Non-pigmented ciliary epithelial cell (primary cell): ENCODE measurements around the gene FHOD3.

Source experiments
- DNase-seq: peaks from one replicate; pipeline ENCODE4 v3.0.0-alpha.2; 2010; ENCODE audit warnings: low read depth

Gene FHOD3

DNA sequence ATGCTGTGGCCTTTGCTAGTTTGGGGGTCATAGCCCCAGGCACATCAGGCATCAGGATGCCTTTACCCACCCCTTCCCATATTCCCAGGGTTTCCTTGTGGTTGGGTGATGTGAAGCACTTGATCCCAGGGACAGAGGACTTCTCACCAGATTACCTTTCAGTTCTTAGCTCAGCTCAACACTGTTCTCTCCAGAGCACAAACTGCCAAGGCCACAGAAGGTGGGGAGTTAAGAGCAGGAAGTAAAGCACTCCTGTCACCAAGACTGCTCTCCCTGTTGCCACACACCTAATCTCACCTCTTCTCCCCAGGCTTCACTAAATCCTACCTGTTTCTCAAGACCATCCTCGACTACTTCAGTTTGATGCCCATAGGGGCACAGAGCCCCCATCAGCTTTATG lies 25.9 kb downstream of the FHOD3 start:
- no peak for DNase-seq

DNA sequence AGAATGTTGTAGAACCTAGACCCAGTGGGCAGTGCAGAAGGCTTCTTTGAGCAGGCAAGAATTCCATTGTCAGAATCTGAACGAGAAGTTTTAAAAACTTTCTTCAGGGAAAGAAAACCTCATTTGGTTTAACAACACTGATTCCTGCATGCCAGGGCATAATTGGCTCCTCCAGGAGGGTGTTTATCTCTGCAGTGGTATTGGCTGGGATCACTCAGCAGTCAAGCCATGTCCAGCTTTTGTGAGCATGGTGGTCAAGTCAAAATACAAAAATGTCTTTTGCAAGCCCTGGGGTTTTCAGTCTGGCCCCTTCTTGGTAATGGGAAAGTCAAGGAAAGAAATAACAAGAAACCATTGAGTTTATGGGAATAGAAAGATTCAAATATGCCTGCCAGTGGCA lies 28.3 kb downstream of the FHOD3 start:
- DNase-seq: no peak

DNA sequence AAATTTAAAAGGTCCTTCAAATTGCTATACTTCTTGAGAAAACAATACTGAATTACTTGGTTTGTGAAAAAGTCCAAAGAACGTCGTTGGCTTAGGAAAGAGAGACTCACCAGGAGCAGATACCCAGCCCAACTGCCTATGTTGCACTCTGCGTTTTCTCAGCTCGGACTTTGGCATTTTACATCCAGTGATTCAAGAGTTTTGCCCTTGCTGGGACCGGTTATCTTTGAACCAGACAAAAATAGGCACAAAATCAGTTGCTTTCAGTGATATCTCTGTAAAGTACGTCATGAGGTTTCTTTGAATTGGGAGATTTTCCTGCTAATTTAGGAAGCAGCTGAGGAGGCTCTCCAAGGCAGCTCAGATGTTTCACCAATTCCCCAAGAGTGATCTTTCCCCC lies 29.3 kb downstream of the FHOD3 start:
- no peak for DNase-seq

DNA sequence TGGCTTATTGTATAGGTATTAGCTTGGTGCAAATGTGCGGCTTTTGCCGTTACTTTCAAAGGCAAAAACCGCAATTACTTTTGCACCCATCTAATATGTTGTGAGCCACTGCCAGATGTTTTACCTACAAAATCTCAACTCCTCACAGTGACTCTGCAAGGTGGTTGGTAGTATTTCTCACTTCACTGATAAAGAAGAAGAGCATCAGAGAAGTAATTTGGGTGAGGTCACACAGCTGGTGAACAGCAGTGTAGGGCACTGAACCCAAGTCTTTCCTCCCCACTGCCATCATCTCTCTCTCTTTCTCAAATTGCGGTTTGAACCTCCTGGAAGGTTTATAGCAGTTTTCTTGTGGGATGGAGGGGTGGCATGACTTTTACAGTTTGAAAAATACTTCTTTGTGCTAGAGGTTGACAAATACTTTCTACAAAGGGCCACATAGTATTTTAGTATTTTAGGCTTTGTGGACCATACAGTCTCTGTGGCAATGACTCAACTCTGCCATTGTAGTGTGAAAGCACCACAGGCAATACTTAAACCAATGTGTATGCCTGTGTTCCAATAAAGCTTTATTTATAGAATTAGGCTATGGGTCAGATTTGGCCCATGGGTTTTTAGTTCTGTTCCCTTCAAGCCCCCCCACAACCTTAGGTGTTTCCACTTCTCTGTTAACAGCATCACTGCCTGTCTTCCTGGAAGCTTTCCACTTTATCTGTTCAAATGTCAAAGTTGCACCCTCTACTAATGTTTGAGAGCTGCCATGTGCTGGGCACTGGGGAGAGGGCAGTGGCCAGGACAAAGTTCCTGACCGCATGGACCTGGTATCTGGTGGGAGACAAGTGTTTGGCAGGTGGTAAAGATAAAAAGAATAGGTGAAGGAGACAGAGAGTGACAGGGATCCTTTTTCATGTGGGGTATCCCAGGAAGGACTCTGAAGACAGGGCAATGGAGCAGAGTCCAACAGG lies 30.1 kb downstream of the FHOD3 start:
- DNase-seq: no peak

DNA sequence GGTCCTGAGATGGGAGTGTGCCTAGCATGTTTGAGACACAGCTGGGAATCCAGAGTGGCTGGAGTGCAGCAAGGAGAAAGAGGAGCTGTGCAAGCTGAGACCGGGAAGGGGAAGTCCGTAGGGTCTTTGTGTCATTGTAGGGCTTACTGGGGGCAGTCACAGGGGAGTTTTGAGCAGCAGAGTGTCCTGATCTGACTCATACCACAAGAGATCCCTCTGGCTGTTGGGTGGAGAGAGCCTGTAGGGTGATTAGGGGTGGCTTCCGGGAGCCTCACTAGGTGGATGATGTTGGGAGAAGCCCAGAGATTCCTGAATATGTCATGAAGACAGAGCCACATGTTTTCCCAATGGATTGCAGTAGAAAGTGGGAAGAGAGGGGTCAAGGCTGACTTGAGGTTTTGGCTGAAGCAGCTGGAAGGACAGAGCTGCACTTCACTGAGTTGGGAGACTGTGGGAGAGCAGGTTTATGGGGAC lies 30.9 kb downstream of the FHOD3 start:
- no peak for DNase-seq

DNA sequence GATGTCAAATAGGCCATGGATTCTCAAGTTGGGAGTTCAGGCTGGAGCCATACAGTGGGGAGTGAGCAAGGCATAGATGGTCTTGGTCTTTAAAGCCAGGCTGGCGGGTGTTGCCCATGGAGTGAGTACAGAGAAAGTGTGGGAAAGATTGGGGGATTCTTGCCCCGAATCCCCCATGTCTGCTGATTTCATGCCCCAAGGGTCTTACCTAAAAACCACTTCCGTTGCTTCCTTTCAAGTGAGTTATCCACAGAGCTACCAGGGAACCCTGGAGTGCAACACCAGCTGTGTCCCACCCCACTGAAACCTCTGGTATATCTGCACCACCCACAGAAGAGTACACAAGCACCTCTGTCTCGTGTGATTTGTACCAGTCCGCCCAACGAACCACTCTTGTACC lies 31.4 kb downstream of the FHOD3 start:
- DNase-seq: no peak

DNA sequence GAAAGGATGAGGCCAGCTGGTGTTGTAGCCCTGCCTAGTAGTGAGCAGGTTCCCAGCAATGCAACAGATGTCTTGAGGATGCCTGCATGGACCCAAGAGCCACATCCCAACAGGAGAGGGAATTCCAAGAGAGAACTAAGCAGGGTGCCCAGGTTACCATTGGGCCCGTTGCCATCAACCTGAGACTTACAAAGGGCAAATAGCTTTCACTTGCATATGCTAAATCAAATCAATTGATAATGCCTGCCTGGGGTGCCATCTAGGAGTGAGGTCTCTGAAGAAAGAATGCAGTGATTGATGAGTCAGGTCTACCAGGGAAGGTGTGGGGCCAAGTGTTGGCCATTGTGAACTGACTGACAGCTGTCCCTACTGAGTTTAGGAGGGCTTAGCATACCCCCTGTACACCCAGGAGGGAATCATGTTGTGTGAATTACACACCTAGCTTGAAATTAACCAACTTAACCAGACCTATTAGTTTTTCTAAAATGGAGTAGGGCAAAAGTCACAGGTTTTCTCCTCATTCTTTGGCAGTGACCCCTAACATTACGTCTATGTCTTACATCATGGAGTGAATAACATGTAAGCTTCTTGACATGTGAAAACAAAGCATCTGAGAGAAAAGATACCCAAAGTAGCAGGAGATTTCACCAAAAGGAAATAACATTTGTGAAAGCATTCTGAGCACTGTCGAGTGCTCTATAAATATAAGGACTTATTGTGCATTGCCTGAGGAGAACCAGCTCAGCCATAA lies 32.3 kb downstream of the FHOD3 start:
- DNase-seq: no peak

DNA sequence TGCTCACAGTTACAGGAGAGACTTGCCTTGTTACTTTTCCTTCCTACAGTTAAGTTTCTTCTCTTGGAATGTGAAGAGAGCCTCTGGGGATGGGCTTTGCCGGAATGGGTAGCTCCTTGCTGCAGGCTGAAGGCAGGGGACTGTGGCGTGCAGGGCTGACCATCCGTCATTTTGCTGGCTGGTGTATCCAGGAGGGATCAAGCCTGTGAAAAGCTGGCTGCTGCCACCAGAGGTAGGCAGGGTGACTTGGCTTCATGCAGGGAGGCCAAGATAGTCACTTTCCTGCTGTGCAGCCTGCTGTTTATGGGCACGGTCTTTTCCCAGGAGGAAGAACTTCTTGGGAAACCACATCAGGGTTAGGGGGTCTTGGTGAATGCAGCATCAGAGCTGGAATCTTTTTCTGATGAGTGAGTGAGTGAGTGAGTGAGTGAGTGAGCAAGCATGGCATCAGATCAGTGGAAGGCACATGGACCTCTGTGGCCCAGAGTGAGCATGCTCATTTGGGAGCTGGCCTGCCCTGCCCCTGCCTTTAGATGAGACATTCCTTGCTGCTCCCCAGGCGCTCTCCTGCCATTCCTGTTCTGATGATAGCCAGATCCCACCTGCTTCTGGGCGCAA lies 33.0 kb downstream of the FHOD3 start:
- DNase-seq: no peak

DNA sequence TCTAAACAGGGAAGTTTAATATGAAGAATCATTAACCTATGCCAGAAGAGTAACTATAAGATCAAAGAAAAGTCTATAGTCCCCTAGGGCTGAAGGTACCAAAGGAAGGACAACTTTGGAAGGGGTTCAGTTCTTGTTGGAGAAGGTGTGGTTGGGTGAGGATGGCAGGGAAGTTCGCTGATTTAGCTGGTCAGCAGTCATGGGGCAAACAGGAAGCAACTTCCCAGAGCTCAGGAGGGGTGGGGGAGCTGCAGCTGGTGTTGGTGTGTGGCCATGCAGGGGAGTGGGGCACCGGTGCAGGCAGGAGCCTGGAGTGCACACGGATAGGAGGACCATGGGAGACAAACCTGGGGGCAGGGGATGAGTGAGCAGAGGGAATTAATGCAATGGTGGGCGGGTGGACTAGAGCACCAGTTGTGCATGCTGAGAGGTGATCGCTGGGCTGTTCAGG lies 34.0 kb downstream of the FHOD3 start:
- DNase-seq: no peak

DNA sequence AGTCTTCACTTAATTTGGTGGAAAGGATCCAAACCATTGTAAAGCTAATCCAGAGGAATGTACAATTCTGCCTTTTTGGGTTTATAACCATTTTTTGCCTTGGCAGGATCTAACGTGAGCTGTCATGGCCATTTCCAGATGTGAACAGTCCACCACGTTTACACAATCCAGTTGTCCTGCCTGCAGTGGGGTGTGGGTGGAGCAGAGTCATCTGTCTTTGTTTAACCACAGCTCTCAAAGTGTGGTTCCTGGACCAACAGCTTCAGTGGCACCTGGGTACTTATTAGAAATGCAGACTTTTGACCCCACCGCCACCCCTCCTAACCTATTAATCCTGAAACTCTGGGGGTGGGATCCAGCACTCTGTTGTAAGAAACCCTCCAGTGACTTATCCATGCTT lies 35.9 kb downstream of the FHOD3 start:
- no peak for DNase-seq

DNA sequence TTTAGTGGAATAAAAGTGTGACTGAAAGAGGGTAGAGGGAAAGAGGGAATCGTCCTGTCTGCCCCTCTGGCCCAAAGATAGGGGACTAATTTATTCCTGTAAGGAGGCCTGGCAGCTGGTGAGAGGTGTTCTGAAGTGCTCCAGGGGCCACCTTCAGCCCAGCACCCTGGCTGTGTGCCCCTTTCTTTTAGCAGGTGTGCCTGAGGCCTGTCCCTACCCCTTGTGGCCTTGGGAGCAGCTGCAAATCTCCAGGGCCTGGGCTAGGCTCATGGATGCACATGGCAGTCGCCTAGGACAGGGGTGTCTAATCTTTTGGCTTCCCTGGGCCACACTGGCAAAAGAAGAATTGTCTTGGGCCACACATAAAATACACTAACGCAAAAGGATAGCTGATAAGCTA lies 37.3 kb downstream of the FHOD3 start:
- DNase-seq: no peak

DNA sequence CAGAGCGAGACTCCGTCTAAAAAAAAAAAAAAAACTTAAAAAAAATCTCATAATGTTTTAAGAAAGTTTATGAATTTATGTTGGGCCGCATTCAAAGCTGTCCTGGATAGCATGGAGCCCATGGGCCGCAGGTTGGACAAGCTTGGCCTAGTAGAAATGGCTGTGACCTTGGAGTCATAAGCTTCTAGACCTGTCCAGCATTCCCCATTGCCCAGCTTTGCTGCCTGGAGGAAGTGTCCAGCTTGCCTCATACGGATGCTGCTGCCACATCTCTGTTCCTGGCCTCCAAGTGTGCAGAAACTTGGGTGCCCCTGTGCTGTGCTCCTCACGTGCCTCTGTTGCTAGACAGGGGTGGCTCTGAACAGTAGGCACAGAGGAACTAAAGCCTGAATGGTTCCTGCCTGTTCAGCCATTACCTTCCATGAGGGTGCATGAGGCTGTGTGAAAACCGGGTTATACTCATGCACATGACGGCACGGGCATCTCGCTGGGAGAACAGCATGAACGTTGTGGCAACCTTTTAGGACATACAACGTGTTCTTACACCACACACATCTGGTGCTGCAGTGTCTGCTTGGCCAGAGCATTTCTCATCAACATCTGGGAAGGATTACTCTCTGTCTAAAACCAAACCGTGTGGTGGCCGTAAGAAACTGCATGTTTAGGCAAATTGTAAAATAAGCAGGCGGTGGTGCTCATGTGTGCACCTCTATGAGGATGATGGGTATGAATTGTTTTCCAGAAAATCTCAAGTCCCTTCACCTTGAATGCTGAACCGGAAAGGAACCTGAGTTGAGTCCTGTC lies 38.2 kb downstream of the FHOD3 start:
- DNase-seq: no peak

DNA sequence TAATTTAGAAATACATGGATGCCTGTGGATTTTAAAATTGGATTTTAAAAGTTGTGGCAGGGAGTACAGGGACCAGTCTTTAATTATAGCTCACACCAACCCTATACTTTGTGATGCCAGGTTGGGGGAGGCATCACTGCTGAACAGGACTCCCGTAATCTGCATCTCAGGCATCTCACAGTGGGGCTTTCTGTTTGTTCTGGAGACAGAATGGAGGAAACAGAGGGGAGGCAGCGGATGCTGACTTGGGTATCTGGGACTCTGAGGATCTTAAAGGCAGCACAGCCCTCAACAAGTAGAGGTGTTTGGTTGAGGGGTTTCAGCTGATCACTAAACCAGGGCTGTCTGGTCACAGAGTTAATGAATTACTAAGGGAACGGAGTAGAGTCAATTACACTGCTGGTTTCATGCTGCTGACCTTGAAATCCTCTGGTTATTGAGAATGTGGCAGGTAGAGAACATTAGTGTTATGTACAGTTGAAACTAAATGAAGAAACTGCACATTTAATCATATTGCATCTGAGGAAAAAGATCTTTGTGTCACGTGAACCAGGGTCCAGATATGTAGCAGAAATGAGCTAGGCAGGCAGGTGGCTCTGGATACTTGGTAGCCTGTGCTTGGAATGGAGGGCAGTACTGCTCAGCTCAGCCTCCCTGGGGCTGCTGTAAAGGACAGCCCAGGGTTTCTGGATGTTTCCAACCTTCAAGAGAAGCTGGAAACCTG lies 40.3 kb downstream of the FHOD3 start:
- no peak for DNase-seq

DNA sequence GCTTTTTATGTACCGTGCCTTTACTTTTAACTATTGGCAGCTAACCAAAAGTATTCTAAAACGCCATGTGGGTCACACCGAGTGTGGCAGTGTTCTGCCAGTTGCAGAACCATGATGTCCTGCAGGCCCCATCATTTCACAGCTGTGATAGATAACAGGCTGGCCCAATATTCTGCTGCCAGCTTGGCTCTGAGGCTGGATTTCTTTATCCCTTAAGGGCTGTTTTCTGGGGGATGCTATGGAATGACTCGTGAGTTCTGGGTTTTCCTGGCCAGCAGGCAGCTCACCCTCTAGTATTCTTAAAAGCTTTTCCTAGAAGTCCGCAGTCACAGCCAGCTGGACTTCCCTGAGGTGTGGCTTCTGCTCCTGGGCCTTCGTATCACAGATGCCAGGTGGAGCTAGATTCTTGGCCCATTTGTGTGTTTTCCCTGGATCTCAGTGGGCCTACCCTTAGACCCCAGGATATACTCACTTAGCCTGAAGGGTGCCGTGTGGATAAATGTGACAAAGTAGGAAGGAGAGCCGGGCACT lies 41.0 kb downstream of the FHOD3 start:
- DNase-seq: no peak

DNA sequence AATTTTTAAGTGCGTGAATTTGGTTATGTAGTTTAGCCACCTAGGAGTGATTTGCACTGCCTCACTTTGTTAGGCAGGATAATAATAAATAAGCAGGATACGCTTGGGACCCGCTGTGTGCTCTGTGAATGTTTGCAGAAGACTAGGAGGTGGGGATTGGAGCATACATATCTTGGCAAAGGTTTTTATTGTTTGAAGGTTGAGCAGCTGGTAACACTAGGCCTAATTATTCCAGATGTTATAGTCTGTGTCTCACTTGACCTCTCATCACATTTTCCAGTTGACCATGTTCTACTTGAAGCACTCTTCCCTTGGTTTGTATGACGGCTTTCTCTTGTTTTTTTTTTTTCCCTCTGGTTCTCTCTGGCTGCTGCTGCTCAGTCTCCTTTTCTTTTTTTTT lies 42.7 kb downstream of the FHOD3 start:
- no peak for DNase-seq

DNA sequence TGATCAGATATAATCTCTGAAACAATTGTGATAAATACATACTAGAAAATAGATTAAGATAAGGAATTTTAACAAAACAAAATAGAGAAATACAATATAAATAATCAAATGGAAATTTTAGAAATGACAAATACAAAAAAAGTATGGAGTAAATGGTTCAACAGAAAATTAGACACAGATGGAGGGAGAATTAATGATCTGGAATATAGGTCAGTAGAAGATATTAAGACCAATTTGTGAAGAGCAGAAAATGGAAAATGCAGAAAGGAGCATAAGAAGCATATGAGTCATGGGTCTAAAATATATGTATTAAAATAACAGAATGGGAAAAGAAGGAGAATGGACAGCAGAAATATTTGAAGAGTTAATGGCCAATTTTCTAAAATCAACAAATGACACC lies 44.4 kb downstream of the FHOD3 start:
- DNase-seq: no peak

DNA sequence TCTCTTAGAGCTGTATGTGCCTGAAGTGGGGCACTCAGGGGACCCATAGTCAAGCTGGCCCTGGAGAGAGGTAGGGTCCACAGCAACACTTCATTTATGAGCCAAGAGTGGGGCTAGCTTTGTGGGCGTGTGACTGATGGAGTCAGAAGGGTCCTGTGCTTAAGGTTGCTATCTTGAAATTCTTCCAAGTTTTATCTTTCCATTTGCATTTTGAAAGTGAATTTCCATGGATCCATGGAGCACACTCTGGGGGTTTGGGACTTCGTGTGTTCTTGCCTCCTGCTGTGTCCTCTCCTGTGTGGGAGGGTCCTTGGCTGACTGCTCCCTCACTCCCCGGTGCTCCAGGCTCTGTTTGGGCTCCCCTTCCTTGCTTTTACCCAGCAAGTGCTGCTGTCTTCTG lies 50.8 kb downstream of the FHOD3 start:
- no peak for DNase-seq

DNA sequence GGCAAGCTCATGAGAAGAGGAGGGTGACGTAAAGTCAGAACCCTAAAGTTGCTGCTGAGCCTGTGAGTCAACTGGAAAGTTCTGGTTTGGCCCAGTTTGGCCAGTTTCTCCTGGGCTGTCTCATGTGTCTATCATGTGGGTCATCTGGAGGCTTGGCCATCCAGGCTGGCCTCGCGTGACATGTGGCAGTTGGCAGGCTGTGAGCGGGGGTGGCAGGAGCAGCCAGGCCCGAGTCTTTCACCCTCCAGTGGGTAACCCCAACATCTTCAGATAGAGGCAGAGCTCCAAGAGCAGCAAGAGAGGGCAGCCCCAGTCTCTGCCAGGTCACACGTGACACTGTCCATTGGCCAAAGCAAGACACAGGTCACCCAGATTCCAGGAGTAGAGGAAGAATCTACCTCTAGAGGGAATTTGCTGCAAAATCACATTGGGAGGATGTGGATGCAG lies 51.5 kb downstream of the FHOD3 start:
- DNase-seq: no peak

DNA sequence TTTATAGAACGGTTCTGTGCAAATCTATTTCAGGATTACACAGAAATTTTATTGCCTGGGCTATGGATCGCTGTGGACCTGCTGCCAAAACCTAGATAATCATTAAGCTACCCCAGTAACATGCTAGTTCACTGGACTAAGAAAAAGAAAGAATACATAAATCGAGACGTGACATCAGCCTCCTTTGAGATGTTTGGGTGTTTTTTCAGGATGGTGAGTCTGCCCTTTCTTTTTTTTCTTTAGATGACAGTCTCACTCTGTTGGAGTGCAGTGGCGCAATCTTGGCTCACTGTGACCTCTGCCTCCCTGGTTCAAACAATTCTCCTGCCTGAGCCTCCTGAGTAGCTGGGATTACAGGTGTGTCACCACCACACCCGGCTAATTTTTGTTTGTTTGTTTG lies 52.0 kb downstream of the FHOD3 start:
- no peak for DNase-seq

DNA sequence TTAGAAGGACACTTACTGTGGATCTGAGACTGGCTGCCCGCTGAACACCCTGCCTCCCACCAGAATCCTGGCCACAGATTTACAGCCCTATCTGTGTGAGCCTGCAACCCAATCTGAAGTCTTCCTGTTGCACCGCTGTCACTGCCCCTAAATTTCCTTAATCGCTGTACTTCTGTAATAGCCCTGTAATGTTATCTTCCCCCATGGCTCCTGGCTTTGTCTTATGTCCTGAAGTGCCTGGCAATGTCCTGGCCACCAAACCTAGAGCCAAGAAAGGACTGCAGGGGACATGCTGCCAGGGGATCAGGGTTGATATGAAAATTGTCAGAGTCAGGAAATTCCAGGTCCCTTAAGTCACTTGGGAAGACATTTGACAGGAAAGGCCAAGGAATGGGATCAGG lies 52.7 kb downstream of the FHOD3 start:
- no peak for DNase-seq
